H9 (cell line): Measurements from ENCODE around the gene PDZD4. TPM values are rescaled to one million over a fixed set of nuclear protein-coding genes. Genes with fewer than 3 reads are reported as not detected.

Experiments used
- DNase-seq: peaks from one replicate; pipeline ENCODE4 v3.0.0-alpha.2; 2017
- H2AFZ ChIP-seq: one replicate; pipeline ENCODE4 v1.6.1; 2013; ENCODE audit warnings: mild to moderate bottlenecking, low read length, control low read depth, moderate library complexity
- H2AK5ac ChIP-seq: 2 replicates; pipeline ENCODE4 v1.6.1; 2013; ENCODE audit warnings: low read length, control low read depth, mixed read lengths; ENCODE audit not compliant: insufficient read length
- H2BK120ac ChIP-seq: one replicate; pipeline ENCODE4 v1.6.1; 2013; ENCODE audit warnings: low read depth, mild to moderate bottlenecking, low read length, control low read depth, inconsistent platforms; ENCODE audit not compliant: poor library complexity, severe bottlenecking
- H2BK12ac ChIP-seq: 2 replicates; pipeline ENCODE4 v1.6.1; 2013; ENCODE audit warnings: low read length, control low read depth, mixed read lengths, low read depth; ENCODE audit not compliant: insufficient read length
- H2BK15ac ChIP-seq: 2 replicates; pipeline ENCODE4 v1.6.1; 2013; ENCODE audit warnings: low read depth, low read length, control low read depth
- H2BK20ac ChIP-seq: one replicate; pipeline ENCODE4 v1.6.1; 2013; ENCODE audit warnings: low read depth, mild to moderate bottlenecking, low read length, control low read depth, inconsistent platforms; ENCODE audit not compliant: poor library complexity, severe bottlenecking
- H2BK5ac ChIP-seq: 2 replicates; pipeline ENCODE4 v1.6.1; 2013; ENCODE audit warnings: low read length, control low read depth, mixed read lengths; ENCODE audit not compliant: insufficient read length
- H3K14ac ChIP-seq: 2 replicates; pipeline ENCODE4 v1.6.1; 2013; ENCODE audit warnings: low read length, control low read depth; ENCODE audit not compliant: insufficient read depth
- H3K18ac ChIP-seq: 2 replicates; pipeline ENCODE4 v1.6.1; 2013; ENCODE audit warnings: low read depth, mild to moderate bottlenecking, mixed read lengths, low read length, control low read depth; ENCODE audit not compliant: insufficient read length
- H3K23ac ChIP-seq: 2 replicates; pipeline ENCODE4 v1.6.1; 2013; ENCODE audit warnings: low read length, control low read depth, mixed read lengths, low read depth; ENCODE audit not compliant: insufficient read length
- H3K23me2 ChIP-seq: 2 replicates; pipeline ENCODE4 v1.6.1; 2013; ENCODE audit warnings: low read depth, mild to moderate bottlenecking, mixed read lengths, low read length, control low read depth; ENCODE audit not compliant: insufficient read length, poor library complexity, severe bottlenecking
- H3K27ac ChIP-seq: 2 replicates; pipeline ENCODE4 v1.5.1; 2013; ENCODE audit warnings: low read length, control low read depth, mixed read lengths, low read depth; ENCODE audit not compliant: insufficient read length
- H3K27me3 ChIP-seq: 2 replicates; pipeline ENCODE4 v1.6.1; 2013; ENCODE audit warnings: low read length, control low read depth, inconsistent platforms; ENCODE audit not compliant: insufficient read depth
- H3K4ac ChIP-seq: 2 replicates; pipeline ENCODE4 v1.6.1; 2013; ENCODE audit warnings: low read depth, mild to moderate bottlenecking, control low read depth, inconsistent platforms, low read length, moderate library complexity
- H3K4me1 ChIP-seq: 2 replicates; pipeline ENCODE4 v1.6.1; 2013; ENCODE audit warnings: low read length, control low read depth, inconsistent platforms; ENCODE audit not compliant: insufficient read depth
- H3K4me2 ChIP-seq: 2 replicates; pipeline ENCODE4 v1.6.1; 2013; ENCODE audit warnings: low read length, control low read depth, mixed read lengths; ENCODE audit not compliant: insufficient read length, insufficient read depth
- H3K56ac ChIP-seq: 2 replicates; pipeline ENCODE4 v1.6.1; 2013; ENCODE audit warnings: low read depth, mild to moderate bottlenecking, mixed read lengths, low read length, control low read depth; ENCODE audit not compliant: insufficient read length
- H3K79me1 ChIP-seq: 2 replicates; pipeline ENCODE4 v1.6.1; 2013; ENCODE audit warnings: low read depth, mild to moderate bottlenecking, moderate library complexity, low read length, control low read depth, inconsistent platforms; ENCODE audit not compliant: insufficient read depth, poor library complexity, severe bottlenecking
- H3K79me2 ChIP-seq: 2 replicates; pipeline ENCODE4 v1.6.1; 2013; ENCODE audit warnings: low read length, control low read depth, inconsistent platforms; ENCODE audit not compliant: insufficient read depth
- H3K9ac ChIP-seq: 2 replicates; pipeline ENCODE4 v1.6.1; 2013; ENCODE audit warnings: low read length, control low read depth, mixed read lengths; ENCODE audit not compliant: insufficient read length; ENCODE audit errors: extremely low read depth
- H3K9me3 ChIP-seq: one replicate; pipeline ENCODE4 v1.6.1; 2013; ENCODE audit warnings: low read depth, low read length, inconsistent platforms; ENCODE audit not compliant: control insufficient read depth
- H3T11ph ChIP-seq: one replicate; pipeline ENCODE4 v1.6.1; 2013; ENCODE audit warnings: mild to moderate bottlenecking, low read length, control low read depth, inconsistent platforms
- H4K20me1 ChIP-seq: one replicate; pipeline ENCODE4 v1.6.1; 2013; ENCODE audit not compliant: control insufficient read depth, insufficient read length, insufficient read depth
- H4K5ac ChIP-seq: 2 replicates; pipeline ENCODE4 v1.6.1; 2013; ENCODE audit warnings: low read depth, mild to moderate bottlenecking, mixed read lengths, low read length, control low read depth; ENCODE audit not compliant: insufficient read length
- H4K8ac ChIP-seq: replicated peaks from 2 replicates; pipeline ENCODE4 v1.6.1; 2013; ENCODE audit warnings: low read length, control low read depth, mixed read lengths, low read depth; ENCODE audit not compliant: insufficient read length
- H4K91ac ChIP-seq: 2 replicates; pipeline ENCODE4 v1.6.1; 2013; ENCODE audit warnings: low read depth, mild to moderate bottlenecking, moderate library complexity, mixed read lengths, low read length, control low read depth; ENCODE audit not compliant: insufficient read length
- H3K27ac Mint-ChIP-seq, 3 experiments: 2 replicates in 2 of 3; 3 replicates in 1 of 3; pipeline ENCODE4 v1.8.0; 2020 to 2021; ENCODE audit warnings: mixed read lengths in 3 of 3, mild to moderate bottlenecking in 1 of 3, moderate library complexity in 1 of 3
- H3K27me3 Mint-ChIP-seq: 2 replicates; pipeline ENCODE4 v1.8.0; 2021; ENCODE audit warnings: low read depth, mild to moderate bottlenecking, moderate library complexity, mixed read lengths
- H3K36me3 Mint-ChIP-seq, 3 experiments: 2 replicates in 2 of 3; 3 replicates in 1 of 3; pipeline ENCODE4 v1.8.0; 2020 to 2021; ENCODE audit warnings: low read depth in 3 of 3, mixed read lengths in 3 of 3; ENCODE audit not compliant: insufficient read depth in 1 of 3
- H3K4me1 Mint-ChIP-seq, 2 experiments: 2 replicates each; pipeline ENCODE4 v1.8.0; 2020; ENCODE audit warnings: mixed read lengths in 2 of 2
- H3K4me3 Mint-ChIP-seq, 2 experiments: 2 replicates in 1 of 2; 3 replicates in 1 of 2; pipeline ENCODE4 v1.8.0; 2020 to 2021; ENCODE audit warnings: mild to moderate bottlenecking in 2 of 2, mixed read lengths in 2 of 2, moderate library complexity in 1 of 2
- H3K9me3 Mint-ChIP-seq, 2 experiments: 2 replicates in 1 of 2; 3 replicates in 1 of 2; pipeline ENCODE4 v1.8.0; 2020; ENCODE audit warnings: mild to moderate bottlenecking in 2 of 2, mixed read lengths in 2 of 2, moderate library complexity in 1 of 2
- CTCF ChIP-seq: fragments of 200-600 bp; sonication (generic); conservative IDR thresholded peaks from 3 replicates; pipeline ENCODE4 v1.8.0; 2021; ENCODE audit warnings: antibody characterized with exemption, mild to moderate bottlenecking
- WGBS: extraction: QIAGEN DNeasy Blood & Tissue Kit; methylation state at CpG from one replicate; pipeline ENCODE4 v1.1.7; 2013; ENCODE audit warnings: missing lambda C conversion rate, low lambda C conversion rate, mixed read lengths; ENCODE audit not compliant: insufficient read length; ENCODE audit errors: extremely low coverage; 5-methylcytosine and 5-hydroxymethylcytosine counted together
- total RNA-seq: library from RNA; stranded (reverse); gene quantifications from 2 replicates; pipeline ENCODE4 v1.2.1, GENCODE V29; 2021

PDZD4 gene
- total RNA-seq, 1 experiment from 2014 or later = 110 TPM

DNA sequence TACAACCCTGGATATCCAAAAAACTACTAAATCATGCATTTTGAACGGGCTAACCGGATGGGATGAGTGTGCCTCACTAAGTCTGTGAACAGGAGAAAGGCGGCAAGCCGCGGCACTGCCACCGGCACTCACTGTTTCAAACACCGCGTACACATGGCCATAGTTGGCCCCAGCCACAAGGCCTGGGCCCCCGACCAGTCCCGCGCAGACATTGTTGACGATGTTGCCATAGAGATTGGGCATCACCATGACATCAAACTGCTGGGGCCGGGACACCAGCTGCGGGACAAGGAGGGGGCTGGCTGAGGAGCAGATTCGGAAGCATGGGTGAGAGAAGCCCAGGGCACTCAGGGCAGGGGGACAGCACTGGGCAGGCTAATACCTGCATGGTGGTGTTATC is 43.7 kb downstream of the PDZD4 start:
- H2BK15ac ChIP-seq = no peak overlapping the region
- WGBS = no CpG with 5 or more reads among the region's 15 CpGs
- H3T11ph ChIP-seq = no peak overlapping the region
- H3K4ac ChIP-seq = no peak overlapping the region
- no peak for DNase-seq
- Mint-ChIP-seq H3K4me1 (no peaks in the 10 kb centered on the region), H3K27me3 (no peaks in the 10 kb centered on the region), H3K36me3 (peaks cover 17 to 48% (median 29%) of the 10 kb centered on the region in 3 experiments), H3K9me3 (peaks cover 50 to 71% of the 10 kb centered on the region in 2 experiments), H3K27ac (no peak overlapping the region), H3K4me3 (no peak overlapping the region)
- H4K91ac ChIP-seq = no peak overlapping the region
- H3K18ac ChIP-seq = no peak overlapping the region
- H3K23me2 ChIP-seq = no peaks in the 10 kb centered on the region
- H3K56ac ChIP-seq = no peak overlapping the region
- H2BK120ac ChIP-seq = no peak overlapping the region
- H3K79me1 ChIP-seq = no peaks in the 10 kb centered on the region
- no peak overlapping the region for H3K23ac ChIP-seq
- no peaks in the 10 kb centered on the region for H3K4me1 ChIP-seq
- TF ChIP-seq CTCF = no peak
- no peak overlapping the region for H3K14ac ChIP-seq
- H2BK20ac ChIP-seq = no peak overlapping the region
- no peaks in the 10 kb centered on the region for H3K79me2 ChIP-seq
- no peak overlapping the region for H3K4me2 ChIP-seq
- no peak overlapping the region for H2AK5ac ChIP-seq
- no peak overlapping the region for H2BK12ac ChIP-seq
- H4K20me1 ChIP-seq = no peaks in the 10 kb centered on the region
- no peak overlapping the region for H2BK5ac ChIP-seq
- H3K27me3 ChIP-seq = no peaks in the 10 kb centered on the region
- no peak overlapping the region for H2AFZ ChIP-seq
- H3K9ac ChIP-seq = no peak overlapping the region
- no peak overlapping the region for H3K27ac ChIP-seq
- no peak overlapping the region for H4K5ac ChIP-seq
- H3K9me3 ChIP-seq = peaks cover 21% of the 10 kb centered on the region
- H4K8ac ChIP-seq = no peak overlapping the region
